ENCODE data around the gene GTF3C4.
A peak's percentile ranks its signal among the peaks of the same experiment; 100 is the strongest.

GTF3C4 gene

GRCh38 chr9:132648283-132648682 is 22.0 kb upstream of the GTF3C4 start:
- no peak for DNase-seq

GRCh38 chr9:132648685-132649084 is 21.6 kb upstream of the GTF3C4 start:
- DNase-seq: no peak

GRCh38 chr9:132651259-132651658 is 19.0 kb upstream of the GTF3C4 start:
- no peak for DNase-seq

GRCh38 chr9:132656299-132656698 is 14.0 kb upstream of the GTF3C4 start:
- DNase-seq: no peak

- DNase-seq: no peak
Measured at GRCh38 chr9:132662152-132662945, 7.9 kb upstream of the GTF3C4 start.

GRCh38 chr9:132663117-132663516 is 7.1 kb upstream of the GTF3C4 start:
- no peak for DNase-seq

- no peak for DNase-seq
Measured at GRCh38 chr9:132663851-132664250, 6.4 kb upstream of the GTF3C4 start.

- no peak for DNase-seq
Measured at GRCh38 chr9:132669319-132669697, 956 bp upstream of the GTF3C4 start.

GRCh38 chr9:132669698-132670456 is 387 bp upstream of the GTF3C4 start, which contains the start of gene DDX31:
Gene DDX31 (minus strand): TSS chr9:132669983. CDS start chr9:132669934, 49 bp downstream.
- peak; percentile 36 for DNase-seq

- DNase-seq: no peak
Measured at GRCh38 chr9:132671620-132672412, 1.6 kb downstream of the GTF3C4 start.

- DNase-seq: no peak
Measured at GRCh38 chr9:132672413-132672690, 2.1 kb downstream of the GTF3C4 start.

GRCh38 chr9:132673355-132673754 is 3.1 kb downstream of the GTF3C4 start:
- no peak for DNase-seq

- DNase-seq: no peak
Measured at GRCh38 chr9:132674485-132674884, 4.2 kb downstream of the GTF3C4 start.

GRCh38 chr9:132677976-132678375 is 7.7 kb downstream of the GTF3C4 start:
- DNase-seq: no peak

GRCh38 chr9:132679946-132680625 is 9.8 kb downstream of the GTF3C4 start:
- DNase-seq: no peak

GRCh38 chr9:132681561-132681960 is 11.3 kb downstream of the GTF3C4 start:
- no peak for DNase-seq

GRCh38 chr9:132683873-132684272 is 13.6 kb downstream of the GTF3C4 start:
- DNase-seq: no peak

- DNase-seq: no peak
Measured at GRCh38 chr9:132690696-132691095, 20.4 kb downstream of the GTF3C4 start.

GRCh38 chr9:132694144-132694543 is 23.9 kb downstream of the GTF3C4 start:
- no peak for DNase-seq

- no peak for DNase-seq
Measured at GRCh38 chr9:132697230-132697629, 27.0 kb downstream of the GTF3C4 start.

GRCh38 chr9:132698989-132699388 is 28.7 kb downstream of the GTF3C4 start:
- DNase-seq: no peak

GRCh38 chr9:132699956-132700355 is 29.7 kb downstream of the GTF3C4 start:
- no peak for DNase-seq

GRCh38 chr9:132702254-132702653 is 32.0 kb downstream of the GTF3C4 start:
- DNase-seq: no peak

Measured in SHP77 treated with DMSO at 0.1 percent for 48 hours (cell line).